ENCODE measurements around the gene AFG3L2. TPM values are rescaled to one million over a fixed set of nuclear protein-coding genes. Genes with fewer than 3 reads are reported as not detected.

AFG3L2 gene
- total and polyA plus RNA-seq, 2 of the 13 experiments (the other 11 are each of a cell fraction or from before 2014, with no cell fraction given): 28.6 to 86.9 TPM

DNA sequence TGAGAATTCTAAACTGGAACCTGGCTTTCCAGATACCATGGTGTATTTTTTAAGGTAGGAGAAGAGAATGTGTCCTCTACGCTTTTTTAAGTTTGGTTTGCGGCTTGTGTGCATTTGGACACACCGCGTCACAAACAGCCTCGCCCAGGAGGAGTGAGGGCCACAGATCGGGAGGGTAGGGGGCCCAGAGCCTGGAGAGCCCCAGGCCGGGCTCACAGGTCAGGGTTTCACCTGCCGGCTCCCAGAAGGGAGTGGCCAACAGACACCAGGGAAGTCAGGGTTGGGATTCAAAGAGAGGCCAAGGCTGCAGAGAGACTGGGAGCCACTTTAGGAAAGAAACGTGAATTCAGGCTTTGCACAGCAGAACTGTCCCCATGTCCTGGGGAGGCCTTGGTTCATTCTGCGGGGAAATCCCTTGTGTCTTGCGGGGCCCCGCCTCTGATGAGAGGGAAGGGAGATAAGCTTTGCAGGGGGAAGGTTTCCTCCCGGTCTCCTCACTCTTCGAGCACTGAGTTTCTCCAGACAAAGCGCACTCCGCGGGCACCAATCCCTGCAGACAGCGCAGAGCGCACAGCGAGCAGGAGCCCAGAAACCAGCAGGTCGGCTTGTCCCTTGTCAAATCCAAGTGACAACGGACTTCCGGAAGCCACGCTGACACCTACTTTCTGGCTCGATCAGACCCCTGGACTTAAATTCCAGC, 70.9 kb downstream of the AFG3L2 start:
- H3K79me2 ChIP-seq (ENCODE audit: insufficient read depth, low read length): no peaks in the 10 kb centered on the region
- no peaks in the 10 kb centered on the region for H3K9me3 ChIP-seq (ENCODE audit: low read length)
- POLR2A ChIA-PET: interaction anchor here (1.6 kb wide), 1 partner anchor 71 kb away, joined by 4 read pairs; the partner anchor contains the start of gene AFG3L2
- in situ Hi-C loops (cut with HindIII; ENCODE audit: extremely low pct_ligation_motif_present, low pct_unique_long_range_greater_than_20kb) (no loop called here), intact Hi-C loops (cut with micrococcal nuclease; ENCODE audit: unreplicated experiment) (loop anchor here (5.0 kb wide), 1 partner anchor 34 kb away; no protein-coding TSS in a partner anchor)
- H2AFZ ChIP-seq (ENCODE audit: low read length): no peak overlapping the region
- H3K4me1 ChIP-seq (ENCODE audit: insufficient read depth, low read length): peaks cover 48% of the 10 kb centered on the region
- 43% methylated on average over 22 of the region's 25 CpGs for WGBS (ENCODE audit: low lambda C conversion rate)
- no peaks in the 10 kb centered on the region for H4K20me1 ChIP-seq (ENCODE audit: insufficient read depth, low read length)
- peak overlapping the region; percentile 55 for H3K4me2 ChIP-seq (ENCODE audit: low read depth, low read length)
- ATAC-seq: no peak
- no peaks in the 10 kb centered on the region for H3K36me3 ChIP-seq (replicated peaks in 1 of 2; ENCODE audit: control insufficient read depth in 1 of 2, insufficient read depth in 2 of 2, low read length in 2 of 2)
- CTCF ChIA-PET (ENCODE audit: low intra/inter-chr PET ratio, low total read pairs): no interaction called here
- no peak for FAIRE-seq
- H3K4me3 ChIP-seq (replicated peaks in 1 of 3; ENCODE audit: insufficient read depth in 1 of 3, low read depth in 2 of 3, low read length in 3 of 3): peak overlapping the region in 1 of 3 experiments; percentile 34; a peak in 1 of 6 replicates
- DNase-seq (ENCODE audit: low spot score): no peak
- H3K27ac ChIP-seq (ENCODE audit: extremely low read length, insufficient read depth, low read length): no peak overlapping the region
- TF ChIP-seq ZNF234 (CRISPR knock-in tag; conservative IDR thresholded peaks at IDR 0.05) (no peak), ZFY (CRISPR knock-in tag; IDR thresholded peaks at IDR 0.05) (0 out of 2 replicates have a peak, but pooled peaks have one; percentile 14)
- H3K27me3 ChIP-seq (ENCODE audit: control insufficient read depth in 1 of 2, insufficient read depth in 2 of 2, low read length in 2 of 2): peaks cover 7 to 53% of the 10 kb centered on the region in 2 experiments
- no TSS peak for BruUV-seq (replicated peaks)
- H3K9ac ChIP-seq (ENCODE audit: insufficient read depth, low read depth, low read length): no peak overlapping the region

DNA sequence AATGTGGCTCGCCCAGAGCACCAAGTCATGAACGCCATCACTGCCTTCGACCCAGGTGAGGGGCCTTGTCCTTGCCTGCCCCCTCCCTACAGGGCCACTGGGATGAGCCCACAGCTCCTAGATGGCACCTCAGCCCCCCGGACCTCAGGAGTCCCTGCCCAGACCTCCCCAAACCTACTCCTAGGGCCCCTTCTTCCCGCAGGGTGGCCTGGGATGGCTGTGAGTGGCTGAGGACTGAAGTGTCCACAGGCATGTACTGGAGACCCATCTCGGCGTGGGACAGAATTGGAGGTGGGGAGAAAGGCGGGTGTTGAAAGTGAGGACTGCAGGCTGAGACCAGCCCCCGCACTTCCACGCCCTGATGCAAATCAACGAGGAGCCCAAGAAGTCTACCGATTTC, 71.8 kb downstream of the AFG3L2 start:
- CTCF ChIA-PET (ENCODE audit: low intra/inter-chr PET ratio, low total read pairs): no interaction called here
- intact Hi-C loops (cut with micrococcal nuclease; ENCODE audit: unreplicated experiment) (loop anchor here (5.0 kb wide), 1 partner anchor 33 kb away; no protein-coding TSS in a partner anchor), in situ Hi-C loops (cut with HindIII; ENCODE audit: extremely low pct_ligation_motif_present, low pct_unique_long_range_greater_than_20kb) (no loop called here)
- 0 out of 2 replicates have a peak overlapping the region, but pooled peaks have one; percentile 3 for H3K4me2 ChIP-seq (ENCODE audit: low read depth, low read length)
- H3K36me3 ChIP-seq (replicated peaks in 1 of 2; ENCODE audit: control insufficient read depth in 1 of 2, insufficient read depth in 2 of 2, low read length in 2 of 2): no peaks in the 10 kb centered on the region
- POLR2A ChIA-PET: no interaction called here
- no peak for TF ChIP-seq ZSCAN9 (CRISPR knock-in tag; IDR thresholded peaks at IDR 0.05; ENCODE audit: borderline replicate concordance)
- TF ChIP-seq HMG20B (CRISPR knock-in tag; conservative IDR thresholded peaks at IDR 0.05): no peak
- no peak for TF ChIP-seq TP53 (CRISPR knock-in tag; conservative IDR thresholded peaks at IDR 0.05)
- no peak for TF ChIP-seq CBX1 (IDR thresholded peaks at IDR 0.05; ENCODE audit: low read depth)
- no peak overlapping the region; a peak in 1 of 6 replicates for H3K4me3 ChIP-seq (replicated peaks in 1 of 3; ENCODE audit: insufficient read depth in 1 of 3, low read depth in 2 of 3, low read length in 3 of 3)
- no peaks in the 10 kb centered on the region for H3K79me2 ChIP-seq (ENCODE audit: insufficient read depth, low read length)
- H3K9ac ChIP-seq (ENCODE audit: insufficient read depth, low read depth, low read length): no peak overlapping the region
- peaks cover 7 to 53% of the 10 kb centered on the region in 2 experiments for H3K27me3 ChIP-seq (ENCODE audit: control insufficient read depth in 1 of 2, insufficient read depth in 2 of 2, low read length in 2 of 2)
- BruUV-seq (replicated peaks): no TSS peak
- no peak overlapping the region for H2AFZ ChIP-seq (ENCODE audit: low read length)
- FAIRE-seq (no peak), ATAC-seq (no peak), DNase-seq (ENCODE audit: low spot score) (no peak)
- peaks cover 48% of the 10 kb centered on the region for H3K4me1 ChIP-seq (ENCODE audit: insufficient read depth, low read length)
- no peaks in the 10 kb centered on the region for H4K20me1 ChIP-seq (ENCODE audit: insufficient read depth, low read length)
- H3K9me3 ChIP-seq (ENCODE audit: low read length): no peaks in the 10 kb centered on the region
- H3K27ac ChIP-seq (ENCODE audit: extremely low read length, insufficient read depth, low read length): no peak overlapping the region
- 52% methylated on average over 12 of the region's 12 CpGs for WGBS (ENCODE audit: low lambda C conversion rate)

Data from HepG2 (cell line).